ENCODE results near the gene RNF217. TPM values are rescaled to one million over a fixed set of nuclear protein-coding genes. Genes with fewer than 3 reads are reported as not detected.

The RNF217 gene
- total RNA-seq, 1 donor from 2014 or later: 50.7 TPM

GRCh38 chr6:125111219-125111983, 149.2 kb downstream of the RNF217 start:
- TF ChIP-seq, protein P1, sequence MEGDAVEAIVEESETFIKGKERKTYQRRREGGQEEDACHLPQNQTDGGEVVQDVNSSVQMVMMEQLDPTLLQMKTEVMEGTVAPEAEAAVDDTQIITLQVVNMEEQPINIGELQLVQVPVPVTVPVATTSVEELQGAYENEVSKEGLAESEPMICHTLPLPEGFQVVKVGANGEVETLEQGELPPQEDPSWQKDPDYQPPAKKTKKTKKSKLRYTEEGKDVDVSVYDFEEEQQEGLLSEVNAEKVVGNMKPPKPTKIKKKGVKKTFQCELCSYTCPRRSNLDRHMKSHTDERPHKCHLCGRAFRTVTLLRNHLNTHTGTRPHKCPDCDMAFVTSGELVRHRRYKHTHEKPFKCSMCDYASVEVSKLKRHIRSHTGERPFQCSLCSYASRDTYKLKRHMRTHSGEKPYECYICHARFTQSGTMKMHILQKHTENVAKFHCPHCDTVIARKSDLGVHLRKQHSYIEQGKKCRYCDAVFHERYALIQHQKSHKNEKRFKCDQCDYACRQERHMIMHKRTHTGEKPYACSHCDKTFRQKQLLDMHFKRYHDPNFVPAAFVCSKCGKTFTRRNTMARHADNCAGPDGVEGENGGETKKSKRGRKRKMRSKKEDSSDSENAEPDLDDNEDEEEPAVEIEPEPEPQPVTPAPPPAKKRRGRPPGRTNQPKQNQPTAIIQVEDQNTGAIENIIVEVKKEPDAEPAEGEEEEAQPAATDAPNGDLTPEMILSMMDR (IDR thresholded peaks at IDR 0.05; ENCODE audit: unreplicated experiment): no peak
- no peaks in the 10 kb centered on the region for H3K4me1 Mint-ChIP-seq (ENCODE audit: unreplicated experiment)
- peaks cover 17% of the 10 kb centered on the region for H3K36me3 Mint-ChIP-seq (ENCODE audit: low read depth, unreplicated experiment)
- H3K27me3 Mint-ChIP-seq (ENCODE audit: unreplicated experiment): peaks cover 2% of the 10 kb centered on the region
- H3K4me3 Mint-ChIP-seq (ENCODE audit: unreplicated experiment): no peak overlapping the region
- peaks cover 8% of the 10 kb centered on the region for H3K9me3 Mint-ChIP-seq (ENCODE audit: unreplicated experiment)
- DNase-seq (ENCODE audit: low spot score): no peak
- no peak overlapping the region for H3K27ac Mint-ChIP-seq (ENCODE audit: unreplicated experiment)

- Mint-ChIP-seq H3K36me3 (ENCODE audit: low read depth, unreplicated experiment) (peaks cover 17% of the 10 kb centered on the region), H3K27me3 (ENCODE audit: unreplicated experiment) (peaks cover 2% of the 10 kb centered on the region), H3K27ac (ENCODE audit: unreplicated experiment) (no peak overlapping the region), H3K9me3 (ENCODE audit: unreplicated experiment) (peaks cover 8% of the 10 kb centered on the region), H3K4me3 (ENCODE audit: unreplicated experiment) (no peak overlapping the region), H3K4me1 (ENCODE audit: unreplicated experiment) (no peaks in the 10 kb centered on the region)
- no peak for DNase-seq (ENCODE audit: low spot score)
- TF ChIP-seq, protein P1 (IDR thresholded peaks at IDR 0.05; ENCODE audit: unreplicated experiment): no peak
These were observed 150.7 kb downstream of the RNF217 start for GRCh38 chr6:125112934-125113333.

- Mint-ChIP-seq H3K4me3 (ENCODE audit: unreplicated experiment) (no peak overlapping the region), H3K27me3 (ENCODE audit: unreplicated experiment) (peaks cover 2% of the 10 kb centered on the region), H3K9me3 (ENCODE audit: unreplicated experiment) (peaks cover 8% of the 10 kb centered on the region), H3K4me1 (ENCODE audit: unreplicated experiment) (no peaks in the 10 kb centered on the region), H3K36me3 (ENCODE audit: low read depth, unreplicated experiment) (peaks cover 17% of the 10 kb centered on the region), H3K27ac (ENCODE audit: unreplicated experiment) (no peak overlapping the region)
- peak; percentile 35 for DNase-seq (ENCODE audit: low spot score)
- TF ChIP-seq, protein P1 (IDR thresholded peaks at IDR 0.05; ENCODE audit: unreplicated experiment): peak; percentile 83
These were observed 152.1 kb downstream of the RNF217 start for GRCh38 chr6:125114248-125114858.

GRCh38 chr6:125116170-125116569, 153.9 kb downstream of the RNF217 start:
- peaks cover 12% of the 10 kb centered on the region for H3K36me3 Mint-ChIP-seq (ENCODE audit: low read depth, unreplicated experiment)
- TF ChIP-seq, protein P1 (IDR thresholded peaks at IDR 0.05; ENCODE audit: unreplicated experiment): no peak

DNA sequence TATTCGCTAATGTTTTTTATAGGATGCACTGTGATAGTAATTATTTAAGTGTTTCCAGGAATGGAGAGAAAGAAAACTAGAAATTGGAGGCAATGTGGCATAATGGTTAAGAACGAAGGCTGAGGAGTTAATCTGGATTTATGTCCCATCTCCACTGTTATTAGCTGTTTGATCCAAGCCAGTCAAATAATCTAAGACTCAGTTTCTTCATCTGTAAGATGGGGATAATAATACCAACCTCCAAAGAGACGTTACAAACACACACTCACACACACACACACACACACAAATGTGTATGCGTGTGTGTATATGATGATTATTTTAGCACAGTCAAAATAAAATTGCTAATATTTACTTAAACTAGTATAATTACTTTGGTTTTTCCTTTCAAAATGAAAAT, 154.5 kb downstream of the RNF217 start:
- peaks cover 2% of the 10 kb centered on the region for H3K27me3 Mint-ChIP-seq (ENCODE audit: unreplicated experiment)
- peaks cover 6% of the 10 kb centered on the region for H3K36me3 Mint-ChIP-seq (ENCODE audit: low read depth, unreplicated experiment)
- H3K9me3 Mint-ChIP-seq (ENCODE audit: unreplicated experiment): no peaks in the 10 kb centered on the region
- no peak for DNase-seq (ENCODE audit: low spot score)
- TF ChIP-seq, protein P1 (IDR thresholded peaks at IDR 0.05; ENCODE audit: unreplicated experiment): no peak
- no peak overlapping the region for H3K4me3 Mint-ChIP-seq (ENCODE audit: unreplicated experiment)
- H3K4me1 Mint-ChIP-seq (ENCODE audit: unreplicated experiment): no peaks in the 10 kb centered on the region
- H3K27ac Mint-ChIP-seq (ENCODE audit: unreplicated experiment): no peak overlapping the region

More at GRCh38 chr6:125116170-125116569, 153.9 kb downstream of the RNF217 start:
- DNase-seq (ENCODE audit: low spot score): no peak
- Mint-ChIP-seq H3K4me1 (ENCODE audit: unreplicated experiment) (no peaks in the 10 kb centered on the region), H3K27ac (ENCODE audit: unreplicated experiment) (no peak overlapping the region), H3K4me3 (ENCODE audit: unreplicated experiment) (no peak overlapping the region), H3K27me3 (ENCODE audit: unreplicated experiment) (peaks cover 2% of the 10 kb centered on the region), H3K9me3 (ENCODE audit: unreplicated experiment) (peaks cover 4% of the 10 kb centered on the region)

All from endothelial cell (in vitro differentiated cells).